KMS-11 (cell line): ENCODE measurements around the gene CTTNBP2.

ENCODE experiments used
- H2AFZ ChIP-seq: fragments of 200-600 bp; sonication (generic); 2 replicates; pipeline ENCODE4 v1.6.1; 2016; ENCODE audit warnings: antibody characterized with exemption, mixed run types, low read depth
- H3K27ac ChIP-seq: fragments of 200-600 bp; sonication (generic); 2 replicates; pipeline ENCODE4 v1.6.1; 2016; ENCODE audit warnings: mild to moderate bottlenecking, mixed run types
- H3K27me3 ChIP-seq: fragments of 200-600 bp; sonication (generic); 2 replicates; pipeline ENCODE4 v1.6.1; 2017; ENCODE audit warnings: mild to moderate bottlenecking, low read depth, mixed run types, moderate library complexity; ENCODE audit not compliant: insufficient read depth
- H3K36me3 ChIP-seq: fragments of 200-600 bp; sonication (generic); 2 replicates; pipeline ENCODE4 v1.6.1; 2017; ENCODE audit warnings: mild to moderate bottlenecking, mixed run types; ENCODE audit not compliant: insufficient read depth
- H3K4me1 ChIP-seq: fragments of 200-600 bp; sonication (generic); 2 replicates; pipeline ENCODE4 v1.6.1; 2016; ENCODE audit warnings: mild to moderate bottlenecking, low read depth, mixed run types; ENCODE audit not compliant: poor library complexity, severe bottlenecking
- H3K4me2 ChIP-seq: fragments of 200-600 bp; sonication (generic); 2 replicates; pipeline ENCODE4 v1.7.0; 2016; ENCODE audit warnings: mild to moderate bottlenecking, mixed run types
- H3K4me3 ChIP-seq: fragments of 200-600 bp; sonication (generic); IDR thresholded peaks from 2 replicates; pipeline ENCODE4 v1.6.1; 2017; ENCODE audit warnings: low read depth, low read length, mixed read lengths; ENCODE audit not compliant: insufficient read depth
- H3K79me2 ChIP-seq: fragments of 200-600 bp; sonication (generic); 2 replicates; pipeline ENCODE4 v1.6.1; 2016; ENCODE audit warnings: low read depth, mixed run types; ENCODE audit not compliant: insufficient read depth
- H3K9ac ChIP-seq: fragments of 200-600 bp; sonication (generic); 2 replicates; pipeline ENCODE4 v1.6.1; 2016; ENCODE audit warnings: mild to moderate bottlenecking, mixed run types
- H4K20me1 ChIP-seq: fragments of 200-600 bp; sonication (generic); 2 replicates; pipeline ENCODE4 v1.6.1; 2016; ENCODE audit warnings: mild to moderate bottlenecking, mixed run types; ENCODE audit not compliant: insufficient read depth
- TF ChIP-seq, protein P1 (sequence below): fragments of 200-600 bp; sonication (generic); conservative IDR thresholded peaks from 2 replicates; pipeline ENCODE4 v1.6.1; 2017; ENCODE audit warnings: low read depth, mild to moderate bottlenecking, antibody characterized with exemption, low read length, moderate library complexity, mixed read lengths

Gene CTTNBP2

DNA sequence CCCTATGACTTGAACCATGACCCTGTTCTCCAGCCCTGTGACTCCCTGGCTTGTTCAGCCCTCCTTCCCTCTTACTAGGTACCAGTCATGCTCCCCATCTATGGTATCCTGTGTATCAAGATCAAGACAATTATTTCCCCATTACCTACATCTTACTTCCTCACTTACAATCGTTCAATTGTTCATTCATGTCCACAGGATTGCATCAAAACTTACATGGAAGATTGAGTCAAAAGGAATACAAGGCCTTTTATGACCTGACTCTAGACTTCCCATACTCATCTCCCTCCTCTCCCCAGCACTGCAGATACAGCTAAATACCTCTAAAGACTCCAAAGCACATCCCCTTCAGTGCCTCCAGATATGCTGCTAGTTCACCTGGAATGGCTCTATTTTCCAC lies 109.2 kb downstream of the CTTNBP2 start:
- Histone ChIP-seq H3K9ac (no peak overlapping the region), H3K79me2 (no peaks in the 10 kb centered on the region), H3K4me1 (peaks cover 3% of the 10 kb centered on the region), H3K27me3 (no peaks in the 10 kb centered on the region), H3K4me2 (no peak overlapping the region), H3K36me3 (no peaks in the 10 kb centered on the region), H2AFZ (no peak overlapping the region), H3K27ac (no peak overlapping the region), H4K20me1 (no peaks in the 10 kb centered on the region), H3K4me3 (no peak overlapping the region)
- TF ChIP-seq, protein P1, sequence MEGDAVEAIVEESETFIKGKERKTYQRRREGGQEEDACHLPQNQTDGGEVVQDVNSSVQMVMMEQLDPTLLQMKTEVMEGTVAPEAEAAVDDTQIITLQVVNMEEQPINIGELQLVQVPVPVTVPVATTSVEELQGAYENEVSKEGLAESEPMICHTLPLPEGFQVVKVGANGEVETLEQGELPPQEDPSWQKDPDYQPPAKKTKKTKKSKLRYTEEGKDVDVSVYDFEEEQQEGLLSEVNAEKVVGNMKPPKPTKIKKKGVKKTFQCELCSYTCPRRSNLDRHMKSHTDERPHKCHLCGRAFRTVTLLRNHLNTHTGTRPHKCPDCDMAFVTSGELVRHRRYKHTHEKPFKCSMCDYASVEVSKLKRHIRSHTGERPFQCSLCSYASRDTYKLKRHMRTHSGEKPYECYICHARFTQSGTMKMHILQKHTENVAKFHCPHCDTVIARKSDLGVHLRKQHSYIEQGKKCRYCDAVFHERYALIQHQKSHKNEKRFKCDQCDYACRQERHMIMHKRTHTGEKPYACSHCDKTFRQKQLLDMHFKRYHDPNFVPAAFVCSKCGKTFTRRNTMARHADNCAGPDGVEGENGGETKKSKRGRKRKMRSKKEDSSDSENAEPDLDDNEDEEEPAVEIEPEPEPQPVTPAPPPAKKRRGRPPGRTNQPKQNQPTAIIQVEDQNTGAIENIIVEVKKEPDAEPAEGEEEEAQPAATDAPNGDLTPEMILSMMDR, result no peak

DNA sequence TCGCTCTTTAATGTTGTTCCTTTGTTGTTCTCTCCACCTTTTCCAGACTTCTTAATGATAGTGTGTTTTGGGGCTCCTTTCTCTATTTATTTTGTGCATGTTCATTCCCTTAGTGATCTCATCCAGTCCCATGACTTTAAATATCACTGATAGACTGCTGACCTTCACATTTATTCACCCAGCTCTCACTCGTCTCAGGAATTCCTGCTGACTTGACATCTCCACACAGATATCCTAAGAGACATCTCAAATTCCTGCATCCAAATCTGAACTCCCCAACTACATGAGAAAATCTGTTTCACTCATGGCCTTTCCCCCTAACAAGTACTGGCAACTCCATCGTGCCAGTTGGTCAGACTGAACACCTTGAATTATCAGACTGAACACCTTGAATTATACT lies 111.2 kb downstream of the CTTNBP2 start:
- Histone ChIP-seq H3K27ac (no peak overlapping the region), H3K27me3 (no peaks in the 10 kb centered on the region), H3K36me3 (no peaks in the 10 kb centered on the region), H3K4me1 (no peaks in the 10 kb centered on the region), H3K9ac (no peak overlapping the region), H3K79me2 (no peaks in the 10 kb centered on the region), H3K4me3 (no peak overlapping the region), H4K20me1 (no peaks in the 10 kb centered on the region), H3K4me2 (no peak overlapping the region), H2AFZ (no peak overlapping the region)
- TF ChIP-seq, protein P1, result no peak

GRCh38 chr7:117759950-117760640 lies 113.1 kb downstream of the CTTNBP2 start:
- Histone ChIP-seq H3K27me3 (no peaks in the 10 kb centered on the region), H3K79me2 (no peaks in the 10 kb centered on the region), H3K4me3 (no peak overlapping the region), H3K4me2 (no peak overlapping the region), H3K9ac (no peak overlapping the region), H3K27ac (no peak overlapping the region), H3K36me3 (no peaks in the 10 kb centered on the region), H3K4me1 (no peaks in the 10 kb centered on the region), H4K20me1 (no peaks in the 10 kb centered on the region), H2AFZ (no peak overlapping the region)
- TF ChIP-seq, protein P1, result no peak

- H4K20me1 ChIP-seq, result no peaks in the 10 kb centered on the region
- no peak overlapping the region for H3K4me3 ChIP-seq
- no peaks in the 10 kb centered on the region for H3K27me3 ChIP-seq
- H3K36me3 ChIP-seq, result no peaks in the 10 kb centered on the region
- no peaks in the 10 kb centered on the region for H3K79me2 ChIP-seq
- TF ChIP-seq, protein P1, result no peak
- no peak overlapping the region for H2AFZ ChIP-seq
- no peak overlapping the region for H3K9ac ChIP-seq
- H3K4me1 ChIP-seq, result no peaks in the 10 kb centered on the region
- no peak overlapping the region for H3K4me2 ChIP-seq
- H3K27ac ChIP-seq, result no peak overlapping the region
Observed at GRCh38 chr7:117757440-117757839, 115.8 kb downstream of the CTTNBP2 start.
